ENCODE data around the gene GEMIN8.

GEMIN8 gene

GRCh38 chrX:14039344-14039743 lies 9.7 kb upstream of the GEMIN8 start:
- H3K4me3 ChIP-seq (ENCODE audit: low read depth, low read length) = no peak overlapping the region
- peak; percentile 41; the same call in 1 of the 2 replicates for TF ChIP-seq MYC (IDR thresholded peaks at IDR 0.05; ENCODE audit: low read depth, low read length)
- peak; percentile 34 for TF ChIP-seq CTCF (IDR thresholded peaks at IDR 0.05; ENCODE audit: low read depth, low read length)
- peak; percentile 88 for TF ChIP-seq MAX (IDR thresholded peaks at IDR 0.05; ENCODE audit: low read depth, low read length)
- no peak for TF ChIP-seq POLR2A (IDR thresholded peaks at IDR 0.05; ENCODE audit: extremely low read depth, insufficient read length)
- peak; percentile 66 for DNase-seq (ENCODE audit: low read depth)

GRCh38 chrX:14038375-14039085 lies 8.8 kb upstream of the GEMIN8 start:
- no peak overlapping the region for H3K4me3 ChIP-seq (ENCODE audit: low read depth, low read length)
- TF ChIP-seq MAX (IDR thresholded peaks at IDR 0.05; ENCODE audit: low read depth, low read length) = 0 out of 2 replicates have a peak, but pooled peaks have one; percentile 27
- no peak for TF ChIP-seq MYC (IDR thresholded peaks at IDR 0.05; ENCODE audit: low read depth, low read length)
- DNase-seq (ENCODE audit: low read depth) = peak; percentile 68

- peak; percentile 70 for DNase-seq (ENCODE audit: low read depth)
- TF ChIP-seq POLR2A (IDR thresholded peaks at IDR 0.05; ENCODE audit: extremely low read depth, insufficient read length) = no peak
- no peak for TF ChIP-seq MAX (IDR thresholded peaks at IDR 0.05; ENCODE audit: low read depth, low read length)
- no peak for TF ChIP-seq MYC (IDR thresholded peaks at IDR 0.05; ENCODE audit: low read depth, low read length)
- TF ChIP-seq CTCF (IDR thresholded peaks at IDR 0.05; ENCODE audit: low read depth, low read length) = peak; percentile 24
- H3K4me3 ChIP-seq (ENCODE audit: low read depth, low read length) = no peak overlapping the region
Observed at GRCh38 chrX:14032406-14032805, 2.7 kb upstream of the GEMIN8 start.

- H3K4me3 ChIP-seq (ENCODE audit: low read depth, low read length) = peak overlapping the region; percentile 77
- no peak for TF ChIP-seq CTCF (IDR thresholded peaks at IDR 0.05; ENCODE audit: low read depth, low read length)
- TF ChIP-seq MYC (IDR thresholded peaks at IDR 0.05; ENCODE audit: low read depth, low read length) = no peak
- no peak for TF ChIP-seq MAX (IDR thresholded peaks at IDR 0.05; ENCODE audit: low read depth, low read length)
- peak; percentile 43 for DNase-seq (ENCODE audit: low read depth)
Observed at GRCh38 chrX:14030174-14030530, 460 bp upstream of the GEMIN8 start.

GRCh38 chrX:14029039-14029424 lies 660 bp downstream of the GEMIN8 start:
- DNase-seq (ENCODE audit: low read depth) = peak; percentile 44
- peak overlapping the region; percentile 87 for H3K4me3 ChIP-seq (ENCODE audit: low read depth, low read length)
- no peak for TF ChIP-seq MAX (IDR thresholded peaks at IDR 0.05; ENCODE audit: low read depth, low read length)
- TF ChIP-seq POLR2A (IDR thresholded peaks at IDR 0.05; ENCODE audit: extremely low read depth, insufficient read length) = no peak
- TF ChIP-seq MYC (IDR thresholded peaks at IDR 0.05; ENCODE audit: low read depth, low read length) = no peak
- TF ChIP-seq CTCF (IDR thresholded peaks at IDR 0.05; ENCODE audit: low read depth, low read length) = no peak

- DNase-seq (ENCODE audit: low read depth) = no peak
- peak overlapping the region; percentile 87 for H3K4me3 ChIP-seq (ENCODE audit: low read depth, low read length)
- TF ChIP-seq MYC (IDR thresholded peaks at IDR 0.05; ENCODE audit: low read depth, low read length) (no peak), MAX (IDR thresholded peaks at IDR 0.05; ENCODE audit: low read depth, low read length) (no peak), CTCF (IDR thresholded peaks at IDR 0.05; ENCODE audit: low read depth, low read length) (no peak), POLR2A (IDR thresholded peaks at IDR 0.05; ENCODE audit: extremely low read depth, insufficient read length) (no peak)
Observed at GRCh38 chrX:14028473-14028872, 1.2 kb downstream of the GEMIN8 start.
